Pons (tissue), 1 donor: ENCODE results near the gene PTGES3.
"Not testable (repeated sequence)": the region's sequence is repeated elsewhere in the genome, so short reads cannot be mapped to it uniquely, and the experiment has no call there.

Source experiments
- DNase-seq: peaks from one replicate; pipeline ENCODE4 v3.0.0-alpha.2; 2016; ENCODE audit warnings: low spot score

The PTGES3 gene

DNA sequence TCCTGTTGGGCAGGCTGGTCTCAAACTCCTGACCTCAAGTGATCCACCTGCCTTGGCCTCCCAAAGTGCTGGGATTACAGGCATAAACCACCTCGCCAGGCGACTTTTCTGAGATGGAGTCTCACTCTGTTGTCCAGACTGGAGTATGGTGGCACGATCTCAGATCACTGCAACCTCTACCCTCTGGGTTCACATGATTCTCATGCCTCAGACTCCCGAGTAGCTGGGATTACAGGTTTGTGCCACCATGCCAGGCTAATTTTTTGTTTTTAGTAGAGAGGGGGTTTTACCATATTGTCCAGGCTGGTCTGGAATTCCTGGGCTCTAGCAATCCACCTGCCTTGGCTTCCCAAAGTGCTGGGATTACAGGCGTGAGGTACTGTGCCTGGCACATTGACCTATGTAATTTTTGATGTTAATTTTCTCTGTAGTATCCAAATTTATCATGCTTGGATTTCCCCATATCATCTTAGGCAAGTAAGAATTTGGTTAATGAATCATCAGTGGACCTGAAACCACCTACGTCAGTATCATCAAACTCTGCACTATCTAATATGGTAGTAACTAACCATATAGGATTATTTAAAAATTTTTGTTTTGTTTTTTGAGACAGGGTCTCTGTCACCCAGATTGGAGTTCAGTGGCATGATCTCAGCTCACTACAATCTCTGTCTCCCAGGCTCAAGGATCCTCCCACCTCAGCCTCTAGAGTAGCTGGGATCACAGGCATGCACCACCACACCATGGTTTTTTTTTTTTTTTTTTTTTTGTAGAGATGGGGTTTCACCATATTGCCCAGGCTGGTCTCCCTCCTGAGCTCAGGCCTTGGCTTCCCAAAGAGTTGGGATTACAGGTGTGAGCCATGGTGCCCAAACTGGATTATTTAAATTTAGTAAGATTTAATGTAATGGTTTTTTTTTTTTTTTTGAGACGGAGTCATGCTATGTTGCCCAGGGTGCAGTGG, 30.4 kb downstream of the PTGES3 start:
- DNase-seq: no peak

DNA sequence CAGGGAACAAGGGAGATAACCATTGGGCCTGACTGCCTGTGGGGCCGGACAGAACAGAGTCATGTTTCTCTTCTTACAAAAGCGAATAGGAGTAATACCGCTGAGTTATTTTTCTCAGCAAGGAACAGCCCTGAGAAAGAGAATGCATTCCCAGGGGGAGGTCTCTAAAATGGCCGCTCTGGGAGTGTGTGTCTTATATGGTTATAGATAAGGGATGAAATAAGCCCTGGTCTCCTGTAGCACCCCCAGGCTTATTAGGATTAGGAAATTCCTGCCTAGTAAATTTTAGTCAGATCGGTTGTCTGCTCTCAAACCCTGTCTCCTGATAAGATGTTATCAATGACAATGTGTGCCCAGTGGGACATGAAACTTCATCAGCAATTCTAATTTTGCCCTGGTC, 34.3 kb downstream of the PTGES3 start:
- not testable (repeated sequence) for DNase-seq

DNA sequence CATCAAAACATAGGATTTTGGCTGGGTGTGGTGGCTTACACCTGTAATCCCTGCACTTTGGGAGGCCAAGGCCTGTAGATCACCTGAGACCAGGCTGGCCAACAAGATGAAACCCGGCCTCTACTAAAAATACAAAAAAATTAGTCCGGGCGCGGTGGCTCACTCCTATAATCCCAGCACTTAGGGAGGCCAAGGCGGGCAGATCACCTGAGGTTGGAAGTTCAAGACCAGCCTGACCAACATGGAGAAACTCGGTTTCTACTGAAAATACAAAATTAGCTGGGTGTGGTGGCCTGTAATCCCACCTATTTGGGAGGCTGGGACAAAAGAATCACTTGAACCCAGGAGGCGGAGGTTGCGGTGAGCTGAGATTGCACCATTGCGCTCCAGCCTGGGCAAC, 40.1 kb downstream of the PTGES3 start:
- DNase-seq: not testable (repeated sequence)

DNA sequence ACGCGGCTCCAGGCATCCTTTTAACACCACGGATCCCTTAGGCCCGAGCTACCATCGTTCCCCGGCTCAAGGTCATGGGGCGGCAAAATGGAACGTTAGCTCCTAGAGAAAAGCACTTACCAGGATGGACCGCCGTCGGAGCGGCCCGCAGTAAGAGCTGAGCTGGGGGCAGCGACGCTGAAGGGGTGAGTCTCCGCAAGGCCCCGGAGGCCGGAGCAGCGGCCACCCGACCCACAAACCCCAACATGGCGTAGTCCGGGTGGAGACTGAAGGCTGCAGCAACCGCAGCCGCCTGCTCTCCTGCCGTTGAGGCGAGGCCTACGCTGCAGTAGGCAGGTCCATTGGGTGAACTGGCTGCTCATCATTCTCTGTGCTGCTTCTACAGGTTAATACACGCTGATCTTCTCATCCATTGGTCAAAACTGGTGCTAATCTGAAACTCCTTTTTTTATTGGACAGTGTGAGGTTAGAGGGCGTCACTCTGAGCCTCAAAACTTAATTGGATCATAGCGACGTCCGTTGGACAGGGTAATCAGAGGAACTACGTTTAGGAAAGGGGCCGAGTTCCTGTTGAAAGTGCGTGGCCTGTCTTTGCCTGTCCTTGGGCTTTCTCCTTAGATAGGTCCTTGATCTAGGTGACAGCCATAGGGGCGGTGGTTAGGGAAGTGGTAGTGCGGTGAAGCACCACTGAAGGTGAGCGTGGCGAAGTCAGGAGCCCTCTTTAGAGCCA, 42.2 kb downstream of the PTGES3 start, which contains the start of gene ATP5F1B:
Gene ATP5F1B, minus strand, starts transcription at position 268 of the 730 bp plus-strand sequence. Its CDS starts 21 bp downstream, at position 247.
- peak; percentile 100 for DNase-seq

DNA sequence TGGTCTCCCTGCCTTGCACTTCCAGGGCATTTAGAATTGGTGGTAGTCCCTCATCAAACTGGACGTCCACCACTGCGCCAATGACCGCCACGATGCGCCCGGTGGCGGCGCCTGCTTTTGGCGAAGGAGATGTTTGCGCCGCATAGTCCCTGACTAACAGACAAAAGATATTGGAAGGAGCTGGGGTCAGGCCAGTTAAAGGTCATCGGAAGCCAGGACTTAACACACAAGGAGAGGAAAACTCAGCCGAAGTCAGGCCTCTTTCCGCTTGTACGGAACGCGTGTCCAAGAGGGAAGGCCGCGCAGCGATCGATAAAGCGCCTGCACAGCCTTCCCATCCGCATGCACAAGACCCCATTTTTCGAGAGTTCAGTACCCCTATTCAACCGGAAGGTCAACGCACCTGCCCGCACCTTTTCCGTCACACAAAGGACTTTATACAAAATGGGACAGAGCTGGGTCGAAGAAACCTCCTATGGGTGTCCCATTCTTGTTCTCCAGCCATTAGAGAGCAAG, 42.8 kb downstream of the PTGES3 start:
- no peak for DNase-seq

DNA sequence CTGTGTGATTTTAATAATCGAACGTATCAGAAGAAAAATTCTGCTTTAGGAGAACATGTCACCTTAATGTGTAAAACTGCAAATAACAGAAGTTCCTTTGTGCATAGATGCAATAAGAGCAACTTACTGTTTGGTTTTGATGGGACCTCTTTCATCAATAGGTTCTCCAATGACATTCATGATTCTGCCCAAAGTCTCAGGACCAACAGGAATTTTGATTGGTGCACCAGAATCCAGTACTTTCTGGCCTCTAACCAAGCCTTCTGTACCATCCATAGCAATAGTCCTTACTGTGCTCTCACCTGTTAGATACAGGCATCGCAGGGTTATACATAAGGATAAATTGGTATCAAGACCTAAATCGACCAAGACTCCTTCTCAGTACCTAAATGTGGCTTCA, 43.4 kb downstream of the PTGES3 start:
- no peak for DNase-seq

DNA sequence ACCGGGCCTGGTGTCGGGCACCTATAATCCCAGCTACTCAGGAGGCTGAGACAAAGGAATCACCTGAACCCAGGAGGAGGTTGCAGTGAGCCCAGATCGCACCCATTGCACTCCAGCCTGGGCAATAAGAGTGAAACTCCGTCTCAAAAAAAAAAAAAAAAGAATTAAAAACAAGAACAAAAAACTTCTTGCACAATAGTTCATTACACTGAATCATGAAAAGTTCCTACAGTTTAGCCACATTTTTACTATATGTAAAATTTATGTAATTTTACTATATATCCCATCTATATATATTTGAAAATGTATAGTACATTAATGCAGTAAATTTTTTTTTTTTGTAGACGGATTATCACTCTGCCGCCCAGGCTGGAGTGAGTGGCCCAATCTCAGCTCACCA, 46.9 kb downstream of the PTGES3 start:
- DNase-seq: no peak

DNA sequence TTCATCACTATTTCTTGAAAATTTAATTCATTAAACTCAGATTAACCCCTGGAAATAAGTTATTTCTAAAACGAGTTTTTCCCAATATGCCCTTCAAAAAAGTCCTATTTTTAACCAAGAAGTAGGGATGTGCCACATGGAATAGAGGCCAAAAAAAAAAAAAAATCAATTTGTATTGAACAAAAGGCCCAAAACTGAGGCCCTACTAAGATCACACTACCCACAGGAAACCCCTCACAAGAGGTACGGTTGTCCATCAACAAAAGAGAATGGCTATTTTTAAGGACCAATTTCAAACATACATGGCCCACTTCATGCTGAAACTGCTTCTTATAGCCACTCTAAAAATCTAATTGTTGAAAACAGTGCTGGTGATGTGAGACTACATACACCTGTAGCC, 50.5 kb downstream of the PTGES3 start:
- no peak for DNase-seq

DNA sequence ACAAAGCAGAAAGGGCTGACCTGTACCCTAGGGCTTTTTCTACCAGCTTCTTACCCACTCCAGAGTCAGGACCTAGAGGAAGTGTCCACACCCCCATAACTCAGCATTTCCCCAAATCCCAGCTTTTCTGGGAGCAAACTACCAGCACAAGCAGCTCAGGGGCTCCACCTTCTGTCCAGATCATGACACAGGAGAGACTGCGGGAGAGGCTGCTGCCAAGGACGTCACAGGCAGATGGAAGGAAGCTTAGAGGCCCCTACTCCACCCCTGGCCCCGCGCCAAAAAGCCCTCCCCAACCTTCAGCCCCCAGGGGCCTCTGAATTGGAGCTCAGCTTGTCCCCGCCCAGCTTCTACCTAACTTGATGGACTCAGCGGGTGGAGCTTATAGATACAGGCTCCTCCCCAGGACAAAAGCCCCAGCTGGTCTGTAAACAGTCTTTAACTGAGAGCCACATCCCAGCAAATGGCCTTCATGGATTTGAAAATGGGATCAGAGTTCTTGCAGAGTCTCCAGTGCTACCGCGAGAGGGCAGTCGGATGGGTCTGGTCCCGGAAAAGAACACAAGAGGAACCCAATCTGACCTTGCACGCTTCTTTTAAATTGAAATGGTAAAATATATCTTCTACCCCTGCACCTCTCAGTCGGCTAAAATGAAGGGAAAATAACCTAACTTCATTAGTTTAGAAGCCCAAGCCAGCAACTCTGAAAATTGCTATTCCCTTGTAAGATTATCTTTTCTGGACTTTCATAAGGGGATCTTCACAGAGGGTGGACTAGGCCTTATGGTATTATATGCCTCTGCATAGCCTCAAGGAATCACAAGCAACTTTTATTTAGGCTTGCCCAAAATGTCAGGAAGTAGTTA, 51.2 kb downstream of the PTGES3 start:
- peak; percentile 99 for DNase-seq

DNA sequence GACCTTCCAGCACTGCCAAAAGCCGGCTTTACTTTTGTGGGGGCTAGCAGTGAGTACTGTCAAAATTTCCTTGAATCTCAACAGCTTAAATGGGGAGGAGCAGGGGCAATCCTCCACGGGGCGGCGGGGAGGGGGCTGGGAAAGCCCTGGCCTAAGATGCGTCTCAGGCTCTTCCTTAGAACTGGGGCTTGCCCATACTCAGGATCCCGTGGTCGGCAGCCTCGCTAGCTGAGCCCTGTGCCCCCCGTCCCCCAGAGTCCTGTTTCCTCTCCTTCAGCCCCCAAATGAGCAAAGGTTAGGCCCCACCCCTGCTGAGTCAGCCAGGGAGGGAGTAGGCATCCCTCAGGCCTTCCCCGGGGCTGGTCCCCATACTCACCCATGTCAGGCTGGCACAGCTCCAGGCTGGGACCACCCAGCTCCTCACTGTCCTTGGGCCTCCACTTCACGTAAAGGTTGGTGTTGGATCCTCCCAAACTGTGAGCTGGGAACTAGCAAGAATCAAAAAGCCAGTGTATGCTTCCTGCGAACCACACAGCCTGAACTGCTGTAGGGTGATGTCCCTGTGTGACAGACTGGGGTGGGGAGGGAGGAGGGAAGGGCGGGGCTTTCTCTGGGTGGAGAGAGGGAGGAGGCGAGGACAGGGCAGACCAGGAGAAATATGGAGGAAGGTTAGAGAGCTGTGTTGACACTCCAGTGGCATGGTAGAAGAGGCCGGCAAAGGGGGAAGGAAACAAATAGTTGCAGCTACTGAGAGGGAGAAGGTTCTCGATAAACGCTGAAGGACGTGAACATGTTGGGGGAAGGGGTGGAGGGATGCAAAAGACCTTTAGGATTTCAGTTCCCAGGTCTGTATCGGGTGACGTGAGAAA, 52.0 kb downstream of the PTGES3 start:
- peak; percentile 95 for DNase-seq

DNA sequence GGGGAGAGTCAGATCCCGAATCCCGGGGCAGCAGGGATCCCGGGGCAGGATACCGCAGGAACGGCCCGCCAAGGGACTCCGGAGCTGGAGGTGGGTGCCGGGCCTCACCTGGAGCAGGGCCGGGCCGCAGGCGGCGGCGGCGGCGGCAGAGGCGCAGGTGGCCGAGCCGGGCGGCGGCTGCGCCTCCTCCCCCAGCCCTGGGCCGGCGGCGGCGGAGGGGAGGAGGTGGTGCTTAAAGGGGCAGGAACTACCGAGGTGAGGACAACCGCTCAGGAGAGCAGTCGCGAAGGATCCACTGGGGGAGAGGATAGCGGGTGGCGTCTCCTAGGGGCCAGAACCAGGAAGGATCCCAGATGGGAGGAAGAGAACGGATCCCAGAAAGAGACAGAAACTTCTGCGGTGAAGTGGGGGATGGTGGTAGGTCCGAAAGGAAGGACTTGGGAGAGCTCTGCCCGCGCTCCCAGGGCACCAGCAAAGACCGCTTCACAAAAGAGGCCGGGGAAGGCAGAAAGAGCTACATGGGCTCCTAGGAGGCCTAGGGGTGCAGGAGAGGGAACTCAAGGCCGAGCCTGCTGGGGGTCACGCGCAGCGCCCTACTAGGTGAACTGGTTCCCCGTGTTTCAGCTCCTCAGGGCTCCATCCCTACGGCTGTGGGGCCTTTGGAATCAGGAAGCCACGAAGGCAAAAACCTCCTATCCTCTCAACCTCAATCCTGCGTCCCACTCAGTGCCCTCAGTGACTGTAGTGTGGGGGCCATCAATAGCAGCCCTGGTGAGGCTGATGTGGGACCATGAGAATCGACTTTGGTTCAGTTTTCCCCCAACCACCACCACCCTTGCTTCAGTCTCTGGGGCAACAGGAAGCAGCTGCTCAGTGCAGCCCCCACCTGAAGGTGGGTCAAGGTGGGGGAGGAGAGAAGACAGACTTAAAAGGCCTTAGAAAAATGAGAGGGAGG, 53.0 kb downstream of the PTGES3 start:
- peak; percentile 76 for DNase-seq

DNA sequence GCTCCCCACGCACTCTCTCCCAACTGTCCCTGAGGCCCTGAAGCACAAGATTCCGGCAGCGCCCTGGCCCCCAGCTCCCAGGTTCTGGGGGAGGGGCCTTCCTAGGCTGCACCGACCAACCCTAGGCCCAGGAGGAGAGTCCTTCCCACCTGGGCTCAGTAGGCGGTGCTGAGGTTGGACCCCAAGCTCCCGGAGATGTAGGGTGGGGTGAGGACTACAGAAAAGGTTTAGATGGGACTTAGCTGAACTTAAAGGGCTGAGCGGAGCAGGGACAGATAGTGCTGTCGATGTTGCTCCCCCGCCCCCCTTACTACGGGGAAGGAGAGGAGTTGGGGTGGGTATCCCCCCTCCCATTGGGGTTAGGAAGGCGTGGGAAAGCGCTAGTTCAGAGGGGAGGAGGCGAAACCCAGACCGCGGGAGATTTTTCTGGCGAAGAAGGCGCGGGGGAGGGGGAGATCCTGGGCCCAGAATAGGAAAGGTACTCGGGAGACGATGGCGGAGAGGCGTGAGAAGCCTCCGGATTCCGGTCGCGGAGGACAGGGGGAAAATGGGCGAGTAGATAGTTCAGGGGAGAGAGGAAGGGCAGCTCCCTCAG, 53.7 kb downstream of the PTGES3 start:
- DNase-seq: peak; percentile 37

DNA sequence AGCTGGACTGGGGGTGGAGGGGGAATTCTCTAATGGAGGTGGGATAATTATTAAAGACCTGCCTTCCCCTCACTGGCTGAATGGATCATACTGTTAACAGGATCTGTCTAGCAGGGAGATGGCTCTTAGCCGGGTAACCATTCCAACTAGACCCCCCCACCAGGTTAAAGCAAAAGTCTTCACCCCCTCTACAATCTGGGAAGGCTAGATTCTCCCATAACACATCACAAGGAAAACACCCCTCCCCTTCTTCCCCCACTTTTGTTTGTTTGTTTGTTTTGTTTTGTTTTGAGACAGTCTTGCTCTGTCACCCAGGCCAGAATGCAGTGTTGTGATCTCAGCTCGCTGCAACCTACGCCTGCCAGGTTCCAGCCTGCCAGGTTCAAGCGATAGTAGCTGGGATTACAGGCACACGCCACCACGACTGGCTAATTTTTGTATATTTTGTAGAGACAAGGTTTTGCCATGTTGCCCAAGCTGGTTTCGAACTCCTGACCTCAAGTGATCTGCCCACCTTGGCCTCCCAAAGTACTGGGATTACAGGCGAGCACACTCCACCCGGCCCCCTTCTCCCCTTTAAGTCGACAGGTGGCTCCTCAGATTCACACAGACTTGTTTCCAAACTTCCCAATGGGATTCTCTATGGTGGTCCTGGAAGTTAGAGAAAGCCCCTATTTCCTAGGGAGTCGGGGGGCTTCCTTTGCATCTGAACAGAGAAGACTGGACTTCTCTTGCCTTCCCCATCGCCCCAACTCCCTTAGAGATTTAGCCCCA, 54.4 kb downstream of the PTGES3 start:
- DNase-seq: peak; percentile 22

DNA sequence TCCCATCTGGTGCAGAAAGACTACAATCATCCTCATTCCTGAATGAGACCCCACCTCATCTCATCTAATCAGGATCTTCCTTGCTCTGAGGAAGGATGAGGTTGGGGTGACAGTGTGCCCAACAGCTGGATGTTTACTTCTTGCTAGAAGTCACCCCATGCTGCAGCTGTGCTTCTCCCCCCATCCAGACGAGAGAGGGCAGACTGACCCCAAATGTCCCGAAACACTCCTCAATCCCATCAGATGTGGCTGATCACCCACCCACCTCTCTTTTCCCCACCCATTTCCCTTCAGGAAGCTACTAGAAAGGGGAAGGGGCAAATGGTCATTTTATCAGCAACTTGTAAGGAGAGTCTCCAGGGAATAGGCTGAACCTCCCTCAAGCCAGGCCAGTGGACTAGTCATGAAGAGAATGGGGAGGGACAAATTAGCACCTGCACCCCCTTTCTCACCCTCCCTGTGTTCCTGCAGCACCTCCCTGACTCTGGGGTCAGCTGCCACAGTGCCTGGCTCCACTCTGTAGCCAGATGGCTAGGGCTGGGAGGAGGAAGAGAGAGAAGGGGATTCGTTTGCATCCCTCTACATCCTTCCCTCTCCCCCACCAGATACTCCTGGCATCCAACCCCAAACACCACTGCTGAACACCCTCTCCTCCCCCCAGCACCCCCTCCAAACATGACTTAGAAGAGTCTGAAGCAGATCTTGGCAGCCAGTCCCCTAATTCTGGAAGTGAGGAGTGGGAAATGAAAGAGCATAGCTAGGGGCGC, 55.2 kb downstream of the PTGES3 start:
- DNase-seq: peak; percentile 15

DNA sequence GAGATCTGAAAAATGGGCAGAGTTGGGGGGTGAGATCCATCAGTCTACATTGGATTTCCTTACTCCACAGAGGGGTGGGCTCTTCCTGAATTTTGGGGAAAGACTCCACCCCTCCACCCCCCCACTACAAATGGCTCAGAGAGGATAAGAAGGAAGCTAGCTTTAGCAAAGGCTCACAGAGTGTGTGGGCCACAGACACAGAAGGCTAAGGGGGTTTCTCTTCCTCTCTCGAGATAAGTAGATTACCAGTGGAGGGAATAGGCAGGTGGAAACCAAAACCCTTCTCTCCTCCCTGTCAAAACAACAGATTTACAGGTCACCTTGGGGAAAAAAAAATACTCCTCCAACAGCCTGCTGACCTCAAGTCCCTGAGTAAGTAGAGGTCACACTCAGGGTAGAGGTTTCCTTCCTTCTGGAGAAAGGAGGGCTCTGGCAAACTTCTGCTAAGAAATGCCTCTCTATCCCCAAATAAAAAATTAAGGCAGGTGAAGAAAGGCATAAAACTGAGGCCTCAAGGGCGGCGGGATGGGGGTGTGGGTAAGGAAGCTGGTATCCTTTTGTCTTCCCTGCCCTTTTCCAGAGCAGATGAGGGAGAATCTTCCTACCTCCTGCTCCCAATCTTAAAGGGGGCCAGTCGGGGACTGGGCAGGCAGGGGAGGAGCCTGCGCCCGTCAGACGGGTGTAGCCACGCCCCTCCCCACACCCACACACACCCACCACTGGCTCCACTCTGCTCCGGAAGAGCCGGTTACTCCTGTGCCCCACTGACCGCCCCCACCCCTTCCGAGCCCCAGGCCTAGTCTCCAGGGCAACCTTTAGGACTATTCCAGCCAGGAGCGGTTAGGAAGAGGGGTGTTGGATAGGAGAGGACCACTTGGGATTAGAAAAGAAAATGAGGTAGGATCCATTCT, 56.0 kb downstream of the PTGES3 start:
- peak; percentile 42 for DNase-seq

DNA sequence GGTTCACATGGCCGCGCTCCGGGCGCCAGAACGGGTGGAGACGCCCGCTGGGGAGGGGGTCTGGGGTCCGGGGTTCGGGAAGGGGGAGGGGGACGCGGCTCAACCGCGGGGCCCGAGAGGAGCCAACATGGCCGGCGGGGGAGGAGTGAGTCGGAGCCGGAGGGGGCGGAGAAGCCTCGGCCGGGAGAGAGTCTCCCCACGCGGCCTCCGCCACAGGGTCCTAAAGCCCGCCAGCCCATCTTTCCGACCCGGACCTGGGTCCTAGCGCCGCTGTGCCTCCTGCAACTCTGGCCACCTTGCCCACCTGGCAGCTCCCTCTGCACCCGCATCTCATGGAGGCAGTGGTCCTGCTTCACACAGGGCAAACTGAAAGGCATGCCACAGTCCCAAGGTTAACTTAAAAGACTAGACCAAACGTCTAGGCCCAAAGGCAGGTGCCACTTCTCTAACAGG, 57.9 kb downstream of the PTGES3 start, which contains the start of gene BAZ2A:
Gene BAZ2A, minus strand, starts transcription at position 147 of the 453 bp plus-strand sequence. CDS start 12,796 bp downstream, outside the sequence.
- peak; percentile 86 for DNase-seq
